IMR-90 (cell line): ENCODE results near the gene ERN1. TPM values are rescaled to one million over a fixed set of nuclear protein-coding genes. Genes with fewer than 3 reads are reported as not detected.

Experiments used
- ATAC-seq: fragments of 200-7000 bp; cut with Tn5 transposase; 2 replicates; pipeline ENCODE4 v1.9.1; 2020; ENCODE audit warnings: low read depth, mild to moderate bottlenecking, moderate library complexity
- BruUV-seq: library from RNA; stranded (reverse); fragments of 400-500 nt; replicated peaks from 2 replicates; lab custom pipeline; 2021; lab: Mats Ljungman, UMichigan
- CTCF ChIA-PET: fragments of 300-600 bp; formaldehyde crosslinking; extraction: SDS; loops from one replicate; lab custom pipeline; 2021; ENCODE audit warnings: antibody characterized with exemption; lab: Yijun Ruan, JAX
- POLR2A ChIA-PET: fragments of 300-600 bp; sonication (Branson Sonifier 250); formaldehyde crosslinking; loops from one replicate; lab custom pipeline; 2022; ENCODE audit warnings: antibody characterized with exemption; ENCODE audit not compliant: unreplicated experiment; lab: Charles Lee
- DNase-seq: peaks from one replicate; pipeline ENCODE4 v3.0.0; 2013
- H2AFZ ChIP-seq: replicated peaks from 2 replicates; pipeline ENCODE3; 2013; ENCODE audit warnings: low read length, mild to moderate bottlenecking; ENCODE audit not compliant: poor library complexity
- H2AK5ac ChIP-seq: 2 replicates; pipeline ENCODE4 v1.6.1; 2013; ENCODE audit warnings: low read depth, low read length, inconsistent platforms
- H2AK9ac ChIP-seq: replicated peaks from 2 replicates; pipeline ENCODE3; 2013; ENCODE audit warnings: mild to moderate bottlenecking, low read depth, low read length, moderate library complexity; ENCODE audit not compliant: poor library complexity
- H2BK120ac ChIP-seq: 2 replicates; pipeline ENCODE4 v1.6.1; 2013; ENCODE audit warnings: low read depth, low read length, inconsistent platforms
- H2BK15ac ChIP-seq: 3 replicates; pipeline ENCODE4 v1.6.1; 2013; ENCODE audit warnings: low read depth, low read length, inconsistent platforms
- H2BK20ac ChIP-seq: 2 replicates; pipeline ENCODE4 v1.6.1; 2013; ENCODE audit warnings: low read depth, mild to moderate bottlenecking, inconsistent platforms, low read length, moderate library complexity
- H2BK5ac ChIP-seq: 2 replicates; pipeline ENCODE4 v1.6.1; 2013; ENCODE audit warnings: mild to moderate bottlenecking, low read depth, low read length, inconsistent platforms; ENCODE audit not compliant: poor library complexity, severe bottlenecking
- H3K14ac ChIP-seq: replicated peaks from 2 replicates; pipeline ENCODE4 v1.6.1; 2013; ENCODE audit warnings: low read depth, low read length, inconsistent platforms
- H3K18ac ChIP-seq: 2 replicates; pipeline ENCODE4 v1.6.1; 2013; ENCODE audit warnings: low read depth, low read length, control low read depth
- H3K23ac ChIP-seq: 2 replicates; pipeline ENCODE4 v1.6.1; 2013; ENCODE audit warnings: low read depth, low read length, inconsistent platforms
- H3K27ac ChIP-seq: 2 replicates; pipeline ENCODE4 v1.5.1; 2013; ENCODE audit warnings: mild to moderate bottlenecking, control low read depth, low read length; ENCODE audit not compliant: insufficient read depth
- H3K27me3 ChIP-seq: 2 replicates; pipeline ENCODE4 v1.6.1; 2013; ENCODE audit warnings: low read length; ENCODE audit not compliant: control insufficient read depth, insufficient read depth
- H3K36me3 ChIP-seq: 2 replicates; pipeline ENCODE4 v1.6.1; 2013; ENCODE audit warnings: low read length, mixed read lengths; ENCODE audit not compliant: control insufficient read depth, insufficient read depth
- H3K4ac ChIP-seq: 2 replicates; pipeline ENCODE4 v1.6.1; 2013; ENCODE audit warnings: low read depth, low read length, inconsistent platforms
- H3K4me1 ChIP-seq: 2 replicates; pipeline ENCODE4 v1.6.1; 2013; ENCODE audit warnings: low read length, mixed read lengths; ENCODE audit not compliant: control insufficient read depth, insufficient read depth
- H3K4me2 ChIP-seq: 2 replicates; pipeline ENCODE4 v1.6.1; 2013; ENCODE audit warnings: low read depth, mild to moderate bottlenecking, control low read depth, low read length, moderate library complexity
- H3K4me3 ChIP-seq: 2 replicates; pipeline ENCODE4 v1.5.1; 2013; ENCODE audit warnings: low read depth, mild to moderate bottlenecking, control low read depth, low read length, moderate library complexity; ENCODE audit not compliant: insufficient read depth
- H3K56ac ChIP-seq: 2 replicates; pipeline ENCODE4 v1.6.1; 2013; ENCODE audit warnings: low read length, inconsistent platforms; ENCODE audit not compliant: insufficient read depth; ENCODE audit errors: extremely low read depth
- H3K79me1 ChIP-seq, 2 experiments: 2 replicates each; pipeline ENCODE4 v1.6.1; 2013; ENCODE audit warnings: low read length in 2 of 2, inconsistent platforms in 1 of 2, low read depth in 1 of 2
- H3K9ac ChIP-seq: 2 replicates; pipeline ENCODE4 v1.6.1; 2013; ENCODE audit warnings: low read depth, low read length, control low read depth
- H3K9me1 ChIP-seq: 2 replicates; pipeline ENCODE4 v1.6.1; 2013; ENCODE audit warnings: low read length, inconsistent platforms; ENCODE audit not compliant: insufficient read depth
- H3K9me3 ChIP-seq: 2 replicates; pipeline ENCODE4 v1.6.1; 2013; ENCODE audit warnings: low read length; ENCODE audit not compliant: control insufficient read depth, insufficient read depth
- H4K20me1 ChIP-seq: 2 replicates; pipeline ENCODE4 v1.6.1; 2013; ENCODE audit warnings: low read length, inconsistent platforms; ENCODE audit not compliant: insufficient read depth
- H4K5ac ChIP-seq: 2 replicates; pipeline ENCODE4 v1.6.1; 2013; ENCODE audit warnings: mild to moderate bottlenecking, low read depth, low read length, control low read depth
- H4K8ac ChIP-seq, 2 experiments: 2 replicates each; pipeline ENCODE4 v1.6.1; 2013; ENCODE audit warnings: low read depth in 2 of 2, low read length in 2 of 2, control low read depth in 1 of 2, inconsistent platforms in 1 of 2
- H4K91ac ChIP-seq: 2 replicates; pipeline ENCODE4 v1.6.1; 2013; ENCODE audit warnings: low read depth, low read length, inconsistent platforms; ENCODE audit not compliant: insufficient read depth
- CEBPB ChIP-seq: IDR thresholded peaks from 2 replicates; pipeline ENCODE4 v1.6.1; 2012; ENCODE audit warnings: low read depth, low read length, improper control_type of control experiment
- CHD1 ChIP-seq: IDR thresholded peaks from 2 replicates; pipeline ENCODE4 v1.6.1; 2012; ENCODE audit warnings: low read depth, low read length, improper control_type of control experiment
- FOS ChIP-seq: fragments of 150-350 bp; IDR thresholded peaks from 2 replicates; pipeline ENCODE4 v1.6.1; 2016; ENCODE audit warnings: low read depth, low read length
- MAFK ChIP-seq: IDR thresholded peaks from 2 replicates; pipeline ENCODE4 v1.6.1; 2012; ENCODE audit warnings: low read depth, low read length, improper control_type of control experiment
- MAZ ChIP-seq: IDR thresholded peaks from 2 replicates; pipeline ENCODE4 v1.6.1; 2012; ENCODE audit warnings: low read depth, mild to moderate bottlenecking, low read length, improper control_type of control experiment, moderate library complexity, borderline replicate concordance
- MXI1 ChIP-seq: IDR thresholded peaks from 2 replicates; pipeline ENCODE4 v1.6.1; 2012; ENCODE audit warnings: low read depth, mild to moderate bottlenecking, low read length, moderate library complexity, borderline replicate concordance
- NFE2L2 ChIP-seq: fragments of 150-350 bp; IDR thresholded peaks from 2 replicates; pipeline ENCODE4 v1.6.1; 2016; ENCODE audit warnings: low read depth, mild to moderate bottlenecking, low read length
- POLR2A ChIP-seq: IDR thresholded peaks from 2 replicates; pipeline ENCODE4 v1.6.1; 2012; ENCODE audit warnings: mild to moderate bottlenecking, low read depth, low read length
- RAD21 ChIP-seq: IDR thresholded peaks from 2 replicates; pipeline ENCODE4 v1.6.1; 2012; ENCODE audit warnings: low read length, improper control_type of control experiment
- RCOR1 ChIP-seq: IDR thresholded peaks from 2 replicates; pipeline ENCODE4 v1.6.1; 2012; ENCODE audit warnings: mild to moderate bottlenecking, low read length, improper control_type of control experiment; ENCODE audit not compliant: insufficient replicate concordance
- RFX5 ChIP-seq: IDR thresholded peaks from 2 replicates; pipeline ENCODE4 v1.8.0; 2012; ENCODE audit warnings: low read depth, mild to moderate bottlenecking, low read length, moderate library complexity
- SMC3 ChIP-seq: fragments of 150-350 bp; IDR thresholded peaks from 2 replicates; pipeline ENCODE4 v1.6.1; 2016; ENCODE audit warnings: low read depth, mild to moderate bottlenecking, antibody characterized with exemption, low read length, moderate library complexity
- WGBS, 2 experiments: methylation state at CpG; one replicate each; pipeline versions ENCODE4 v1.1.5 to v1.1.7; 2013; ENCODE audit warnings: missing lambda C conversion rate in 2 of 2; ENCODE audit not compliant: insufficient read length in 1 of 2; ENCODE audit errors: extremely low coverage in 2 of 2; 5-methylcytosine and 5-hydroxymethylcytosine counted together
- dilution Hi-C: fragments of 300-500 bp; cut with HindIII; formaldehyde crosslinking; loops from one replicate; pipeline ENCODE4 v1.14.3; 2018; ENCODE audit warnings: low sequenced_read_pairs; ENCODE audit not compliant: unreplicated experiment
- in situ Hi-C: fragments of 300-500 bp; cut with MboI; formaldehyde crosslinking; loops from 3 replicates; pipeline ENCODE4 v1.14.3; 2019; ENCODE audit warnings: low sequenced_read_pairs, inconsistent platforms, mixed read lengths
- intact Hi-C: fragments of 100-400 bp; cut with micrococcal nuclease; formaldehyde crosslinking; loops from 2 replicates; pipeline ENCODE4 v1.10.0; 2022
- polyA plus RNA-seq, 3 experiments: library from polyadenylated mRNA; depleted of rRNA; stranded (reverse); fragments of >200 nt; gene quantifications; 2 replicates each; pipeline ENCODE4 v1.2.3, GENCODE V29; 2012; ENCODE audit warnings: low replicate concordance in 1 of 3
- total RNA-seq: library from RNA; depleted of rRNA; stranded (reverse); fragments of >200 nt; gene quantifications from 2 replicates; pipeline ENCODE4 v1.2.3, GENCODE V29; 2012
- TF ChIP-seq, protein P1 (sequence below): conservative IDR thresholded peaks from 2 replicates; pipeline ENCODE4 v1.5.1; 2012; ENCODE audit warnings: mild to moderate bottlenecking, low read depth, low read length, improper control_type of control experiment
- TF ChIP-seq, protein P2 (sequence below): fragments of 150-350 bp; IDR thresholded peaks from 2 replicates; pipeline ENCODE4 v1.6.1; 2017; ENCODE audit warnings: mild to moderate bottlenecking, antibody characterized with exemption, low read length, low read depth

Gene ERN1
- total and polyA plus RNA-seq, 2 of the 4 experiments (the other 2 are of a cell fraction), result 2.7 to 4.1 TPM

DNA sequence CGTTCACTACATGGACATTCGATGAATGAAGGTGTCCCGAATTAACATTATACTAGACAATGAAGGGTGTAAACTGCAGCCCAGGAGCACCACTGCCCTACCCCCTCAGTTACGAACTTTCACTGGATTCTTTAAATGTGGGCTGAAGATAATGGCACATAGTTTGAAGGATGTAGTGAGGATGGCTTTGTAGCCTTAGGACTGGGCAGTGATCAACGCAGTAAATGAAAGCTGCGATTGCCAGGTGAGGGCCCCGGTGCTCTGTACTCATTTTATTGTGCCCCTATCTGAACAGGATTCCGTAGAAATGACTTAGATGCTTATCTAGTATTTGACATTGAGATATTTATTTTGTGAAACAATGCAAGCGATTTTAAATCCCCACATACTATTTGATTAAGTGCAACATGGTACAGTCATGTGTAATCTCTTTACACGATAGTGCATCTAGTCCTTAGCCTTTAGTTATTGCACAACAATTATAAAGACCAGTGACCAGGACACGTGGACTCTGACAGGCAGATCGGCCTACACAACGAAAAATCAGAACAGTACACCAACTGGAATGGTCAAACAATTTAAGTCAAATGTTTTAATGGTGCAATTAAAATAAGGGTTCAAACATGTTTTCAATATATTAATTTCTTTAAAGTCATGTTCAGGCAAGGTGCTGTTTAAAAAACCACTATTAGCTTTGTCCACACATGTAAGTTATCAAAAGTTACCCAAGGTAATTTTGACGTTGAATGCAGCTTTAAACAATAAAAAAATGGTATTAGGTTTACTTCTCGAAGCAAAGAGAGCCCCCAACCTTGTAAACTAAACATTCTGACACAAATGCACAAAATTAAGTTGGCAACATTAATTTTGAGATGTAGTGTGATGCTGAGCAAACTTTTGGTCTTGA, 17.4 kb upstream of the ERN1 start:
- Histone ChIP-seq H3K36me3 (peaks cover 8% of the 10 kb centered on the region; the same call in 1 of the 2 replicates), H3K14ac (peak overlapping the region; percentile 97), H4K5ac (peak overlapping the region; percentile 28; the same call in 1 of the 2 replicates), H2BK5ac (peak overlapping the region; percentile 82), H2AK9ac (no peak overlapping the region), H2AFZ (no peak overlapping the region), H3K4me3 (peak overlapping the region; percentile 56; the same call in 1 of the 2 replicates), H3K18ac (no peak overlapping the region), H3K4ac (peak overlapping the region; percentile 96), H4K20me1 (peaks cover 24% of the 10 kb centered on the region), H3K4me2 (peak overlapping the region; percentile 95), H4K91ac (no peak overlapping the region; the same call in 1 of the 2 replicates), H2BK120ac (no peak overlapping the region), H2BK20ac (no peak overlapping the region), H3K23ac (peak overlapping the region; percentile 68), H3K27ac (peak overlapping the region; percentile 20), H3K79me1 (peaks cover 7 to 29% of the 10 kb centered on the region in 2 experiments; a peak in 3 of 4 replicates), H4K8ac (peak overlapping the region; percentile 22 to 78; a peak in 3 of 4 replicates), H3K4me1 (peaks cover 5% of the 10 kb centered on the region), H2AK5ac (peak overlapping the region; percentile 79), H3K56ac (peak overlapping the region; percentile 74), H3K27me3 (no peaks in the 10 kb centered on the region), H3K9me1 (peaks cover 11% of the 10 kb centered on the region), H3K9me3 (no peaks in the 10 kb centered on the region), H3K9ac (peak overlapping the region; percentile 90), H2BK15ac (no peak overlapping the region)
- intact Hi-C loops, result loop anchor here (1.0 kb wide), 2 partner anchors 93 to 135 kb away; no protein-coding TSS in a partner anchor
- POLR2A ChIA-PET, result no interaction called here
- BruUV-seq, result no TSS peak
- ATAC-seq, result no peak
- no CpG with 5 or more reads among the region's 15 CpGs for WGBS, 2 experiments
- CTCF ChIA-PET, result no interaction called here
- dilution Hi-C loops, result no loop called here
- in situ Hi-C loops, result loop anchor here (5.0 kb wide), 1 partner anchor 135 kb away; no protein-coding TSS in a partner anchor
- no peak for DNase-seq
- TF ChIP-seq RAD21 (no peak), CHD1 (no peak), FOS (no peak), NFE2L2 (no peak), RFX5 (no peak), POLR2A (peak; percentile 61), CEBPB (peak; percentile 97), RCOR1 (no peak), MAFK (no peak), MAZ (no peak), SMC3 (no peak), MXI1 (no peak)
- TF ChIP-seq, protein P1, sequence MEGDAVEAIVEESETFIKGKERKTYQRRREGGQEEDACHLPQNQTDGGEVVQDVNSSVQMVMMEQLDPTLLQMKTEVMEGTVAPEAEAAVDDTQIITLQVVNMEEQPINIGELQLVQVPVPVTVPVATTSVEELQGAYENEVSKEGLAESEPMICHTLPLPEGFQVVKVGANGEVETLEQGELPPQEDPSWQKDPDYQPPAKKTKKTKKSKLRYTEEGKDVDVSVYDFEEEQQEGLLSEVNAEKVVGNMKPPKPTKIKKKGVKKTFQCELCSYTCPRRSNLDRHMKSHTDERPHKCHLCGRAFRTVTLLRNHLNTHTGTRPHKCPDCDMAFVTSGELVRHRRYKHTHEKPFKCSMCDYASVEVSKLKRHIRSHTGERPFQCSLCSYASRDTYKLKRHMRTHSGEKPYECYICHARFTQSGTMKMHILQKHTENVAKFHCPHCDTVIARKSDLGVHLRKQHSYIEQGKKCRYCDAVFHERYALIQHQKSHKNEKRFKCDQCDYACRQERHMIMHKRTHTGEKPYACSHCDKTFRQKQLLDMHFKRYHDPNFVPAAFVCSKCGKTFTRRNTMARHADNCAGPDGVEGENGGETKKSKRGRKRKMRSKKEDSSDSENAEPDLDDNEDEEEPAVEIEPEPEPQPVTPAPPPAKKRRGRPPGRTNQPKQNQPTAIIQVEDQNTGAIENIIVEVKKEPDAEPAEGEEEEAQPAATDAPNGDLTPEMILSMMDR, result 0 out of 2 replicates have a peak, but pooled peaks have one; percentile 4
- TF ChIP-seq, protein P2, sequence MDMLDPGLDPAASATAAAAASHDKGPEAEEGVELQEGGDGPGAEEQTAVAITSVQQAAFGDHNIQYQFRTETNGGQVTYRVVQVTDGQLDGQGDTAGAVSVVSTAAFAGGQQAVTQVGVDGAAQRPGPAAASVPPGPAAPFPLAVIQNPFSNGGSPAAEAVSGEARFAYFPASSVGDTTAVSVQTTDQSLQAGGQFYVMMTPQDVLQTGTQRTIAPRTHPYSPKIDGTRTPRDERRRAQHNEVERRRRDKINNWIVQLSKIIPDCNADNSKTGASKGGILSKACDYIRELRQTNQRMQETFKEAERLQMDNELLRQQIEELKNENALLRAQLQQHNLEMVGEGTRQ, result peak; percentile 32; the same call in 1 of the 2 replicates
